Measurements from ENCODE around the gene TMEM106C. TPM values are rescaled to one million over a fixed set of nuclear protein-coding genes. Genes with fewer than 3 reads are reported as not detected.

The TMEM106C gene
- total and polyA plus RNA-seq, 9 of the 15 experiments (the other 6 are each of a cell fraction or from before 2014, with no cell fraction given): 37.6 to 183 (median 57.2) TPM

GRCh38 chr12:47987411-47988072 is 24.1 kb downstream of the TMEM106C start:
- no peaks in the 10 kb centered on the region for H3K36me3 ChIP-seq (ENCODE audit: control insufficient read depth, insufficient read depth, low read length)
- no peak for TF ChIP-seq TFAM (CRISPR knock-in tag; conservative IDR thresholded peaks at IDR 0.05)
- TF ChIP-seq SAFB2 (IDR thresholded peaks at IDR 0.05; ENCODE audit: borderline replicate concordance, low read depth, low read length, severe bottlenecking): no peak
- TF ChIP-seq SRSF7 (optimal IDR thresholded peaks at IDR 0.05; ENCODE audit: low read depth, low read length): no peak
- no peak for TF ChIP-seq TEAD1 (CRISPR knock-in tag; IDR thresholded peaks at IDR 0.05)
- TF ChIP-seq NFXL1 (CRISPR knock-in tag; IDR thresholded peaks at IDR 0.05): no peak
- TF ChIP-seq SMARCE1 (IDR thresholded peaks at IDR 0.05): no peak
- TF ChIP-seq, protein P1, sequence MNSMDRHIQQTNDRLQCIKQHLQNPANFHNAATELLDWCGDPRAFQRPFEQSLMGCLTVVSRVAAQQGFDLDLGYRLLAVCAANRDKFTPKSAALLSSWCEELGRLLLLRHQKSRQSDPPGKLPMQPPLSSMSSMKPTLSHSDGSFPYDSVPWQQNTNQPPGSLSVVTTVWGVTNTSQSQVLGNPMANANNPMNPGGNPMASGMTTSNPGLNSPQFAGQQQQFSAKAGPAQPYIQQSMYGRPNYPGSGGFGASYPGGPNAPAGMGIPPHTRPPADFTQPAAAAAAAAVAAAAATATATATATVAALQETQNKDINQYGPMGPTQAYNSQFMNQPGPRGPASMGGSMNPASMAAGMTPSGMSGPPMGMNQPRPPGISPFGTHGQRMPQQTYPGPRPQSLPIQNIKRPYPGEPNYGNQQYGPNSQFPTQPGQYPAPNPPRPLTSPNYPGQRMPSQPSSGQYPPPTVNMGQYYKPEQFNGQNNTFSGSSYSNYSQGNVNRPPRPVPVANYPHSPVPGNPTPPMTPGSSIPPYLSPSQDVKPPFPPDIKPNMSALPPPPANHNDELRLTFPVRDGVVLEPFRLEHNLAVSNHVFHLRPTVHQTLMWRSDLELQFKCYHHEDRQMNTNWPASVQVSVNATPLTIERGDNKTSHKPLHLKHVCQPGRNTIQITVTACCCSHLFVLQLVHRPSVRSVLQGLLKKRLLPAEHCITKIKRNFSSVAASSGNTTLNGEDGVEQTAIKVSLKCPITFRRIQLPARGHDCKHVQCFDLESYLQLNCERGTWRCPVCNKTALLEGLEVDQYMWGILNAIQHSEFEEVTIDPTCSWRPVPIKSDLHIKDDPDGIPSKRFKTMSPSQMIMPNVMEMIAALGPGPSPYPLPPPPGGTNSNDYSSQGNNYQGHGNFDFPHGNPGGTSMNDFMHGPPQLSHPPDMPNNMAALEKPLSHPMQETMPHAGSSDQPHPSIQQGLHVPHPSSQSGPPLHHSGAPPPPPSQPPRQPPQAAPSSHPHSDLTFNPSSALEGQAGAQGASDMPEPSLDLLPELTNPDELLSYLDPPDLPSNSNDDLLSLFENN (IDR thresholded peaks at IDR 0.05; ENCODE audit: low read depth in 2 of 2, low read length in 2 of 2): no peak
- DNase-seq (ENCODE audit: extremely low read depth in 1 of 4, low spot score in 3 of 4) (no peak), ATAC-seq (peak; percentile 29; the same call in 1 of the 3 replicates), FAIRE-seq (peak; percentile 49)
- no peaks in the 10 kb centered on the region for H3K9me3 ChIP-seq (replicated peaks; ENCODE audit: control insufficient read depth, insufficient read depth, low read depth, low read length)
- BruUV-seq (replicated peaks): no TSS peak
- ChIA-PET POLR2A (interaction anchor here (0.6 kb wide), 1 partner anchor 250 kb away, joined by 3 read pairs; no protein-coding TSS in a partner anchor), CTCF (ENCODE audit: low intra/inter-chr PET ratio) (interaction anchor here (0.6 kb wide), 1 partner anchor 643 kb away, joined by 3 read pairs; no protein-coding TSS in a partner anchor)
- in situ Hi-C loops (cut with MboI) (no loop called here), intact Hi-C loops (cut with micrococcal nuclease) (no loop called here)
- H3K27ac ChIP-seq (ENCODE audit: extremely low read depth, low read depth, low read length): no peak overlapping the region
- H3K4me3 ChIP-seq: no peak overlapping the region
- H4K20me1 ChIP-seq (replicated peaks; ENCODE audit: control insufficient read depth, insufficient read depth, low read length): peaks cover 6% of the 10 kb centered on the region; the same call in 1 of the 2 replicates
- H2AFZ ChIP-seq (ENCODE audit: low read depth, low read length): no peak overlapping the region
- 2% methylated on average over 14 of the region's 14 CpGs for WGBS (ENCODE audit: insufficient coverage, low coverage, missing lambda C conversion rate)
- no peaks in the 10 kb centered on the region for H3K79me2 ChIP-seq (ENCODE audit: control insufficient read depth, insufficient read depth, low read length)
- H3K9ac ChIP-seq (ENCODE audit: insufficient read depth in 1 of 2, low read depth in 2 of 2, low read length in 2 of 2): no peak overlapping the region
- peaks cover 1% of the 10 kb centered on the region for H3K9me1 ChIP-seq (ENCODE audit: control insufficient read depth, insufficient read depth, low read length)
- H3K4me2 ChIP-seq (ENCODE audit: insufficient read depth, low read length): no peak overlapping the region
- H3K27me3 ChIP-seq (ENCODE audit: control insufficient read depth in 2 of 2, insufficient read depth in 2 of 2, low read length in 2 of 2): peaks cover 45 to 95% of the 10 kb centered on the region in 2 experiments
- H3K4me1 ChIP-seq (replicated peaks in 1 of 2; ENCODE audit: control insufficient read depth in 2 of 2, insufficient read depth in 2 of 2, low read length in 2 of 2): no peaks in the 10 kb centered on the region; a peak in 1 of 5 replicates
